GM12878 (cell line): Measurements from ENCODE around the gene PARP8.

Experiments
- CHD2 ChIP-seq: IDR thresholded peaks from 2 replicates; pipeline ENCODE4 v1.6.1; 2011; ENCODE audit warnings: low read depth, low read length, improper control_type of control experiment, borderline replicate concordance
- EP300 ChIP-seq, 2 experiments: fragments of 150-350 bp in 1 of 2; IDR thresholded peaks; 2 replicates each; pipeline ENCODE4 v1.6.1; 2011 to 2012; ENCODE audit warnings: low read depth in 2 of 2, low read length in 2 of 2, borderline replicate concordance in 1 of 2, improper control_type of control experiment in 1 of 2, inconsistent platforms in 1 of 2; ENCODE audit not compliant: control insufficient read depth in 1 of 2
- FOXK2 ChIP-seq: fragments of 450-650 bp; IDR thresholded peaks from 2 replicates; pipeline ENCODE4 v1.6.1; 2017; ENCODE audit warnings: mild to moderate bottlenecking, moderate library complexity
- JUNB ChIP-seq: IDR thresholded peaks from 2 replicates; pipeline ENCODE4 v1.6.1; 2016; ENCODE audit warnings: antibody characterized with exemption, mild to moderate bottlenecking
- JUND ChIP-seq: IDR thresholded peaks from 2 replicates; pipeline ENCODE4 v1.6.1; 2012; ENCODE audit warnings: low read depth, mild to moderate bottlenecking, low read length, improper control_type of control experiment, moderate library complexity
- NFIC ChIP-seq: IDR thresholded peaks from 2 replicates; pipeline ENCODE4 v1.6.1; 2012; ENCODE audit warnings: low read depth, mild to moderate bottlenecking, inconsistent platforms, low read length, moderate library complexity
- RAD21 ChIP-seq: IDR thresholded peaks from 2 replicates; pipeline ENCODE4 v1.6.1; 2011; ENCODE audit warnings: mild to moderate bottlenecking, low read depth, low read length, moderate library complexity; ENCODE audit not compliant: insufficient read depth
- YY1 ChIP-seq: IDR thresholded peaks from 2 replicates; pipeline ENCODE4 v1.6.1; 2011; ENCODE audit warnings: low read depth, mild to moderate bottlenecking, low read length
- ZNF274 ChIP-seq: IDR thresholded peaks from one replicate; pipeline ENCODE4 v1.8.0; 2011; ENCODE audit not compliant: insufficient read length, insufficient read depth
- ZNF384 ChIP-seq: IDR thresholded peaks from 2 replicates; pipeline ENCODE4 v1.6.1; 2012; ENCODE audit warnings: low read depth, mild to moderate bottlenecking, low read length, improper control_type of control experiment, borderline replicate concordance
- TF ChIP-seq, protein P1 (sequence below), 3 experiments: IDR thresholded peaks in 2 of 3; conservative IDR thresholded peaks in 1 of 3; 2 replicates each; pipeline ENCODE4 v1.5.1; 2011; ENCODE audit warnings: low read depth in 3 of 3, low read length in 3 of 3, mild to moderate bottlenecking in 3 of 3, control low read depth in 2 of 3, moderate library complexity in 2 of 3, inconsistent platforms in 1 of 3, mixed read lengths in 1 of 3; ENCODE audit not compliant: control insufficient read depth in 2 of 3, insufficient read depth in 1 of 3; ENCODE audit errors: extremely low read depth in 1 of 3
- TF ChIP-seq, protein P2 (sequence below): IDR thresholded peaks from 2 replicates; pipeline ENCODE4 v1.6.1; 2012; ENCODE audit warnings: low read length, inconsistent platforms

DNA sequence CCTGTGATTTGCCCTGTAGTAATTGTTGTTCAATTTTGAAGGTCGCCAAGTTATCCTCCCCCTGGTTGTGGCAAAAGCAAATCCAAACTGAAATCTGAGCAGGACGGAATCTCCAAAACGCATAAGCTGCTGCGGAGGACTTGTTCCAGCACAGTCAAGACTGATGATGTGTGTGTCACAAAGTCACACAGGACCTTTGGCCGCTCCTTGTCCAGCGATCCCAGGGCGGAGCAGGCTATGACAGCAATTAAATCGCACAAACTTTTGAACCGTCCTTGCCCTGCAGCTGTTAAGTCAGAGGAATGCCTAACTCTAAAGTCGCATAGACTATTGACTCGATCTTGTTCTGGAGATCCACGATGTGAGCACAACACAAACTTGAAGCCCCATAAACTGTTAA lies 128.4 kb downstream of the PARP8 start:
- no peak for TF ChIP-seq RAD21
- TF ChIP-seq JUNB = no peak
- TF ChIP-seq FOXK2 = no peak
- TF ChIP-seq, protein P1, sequence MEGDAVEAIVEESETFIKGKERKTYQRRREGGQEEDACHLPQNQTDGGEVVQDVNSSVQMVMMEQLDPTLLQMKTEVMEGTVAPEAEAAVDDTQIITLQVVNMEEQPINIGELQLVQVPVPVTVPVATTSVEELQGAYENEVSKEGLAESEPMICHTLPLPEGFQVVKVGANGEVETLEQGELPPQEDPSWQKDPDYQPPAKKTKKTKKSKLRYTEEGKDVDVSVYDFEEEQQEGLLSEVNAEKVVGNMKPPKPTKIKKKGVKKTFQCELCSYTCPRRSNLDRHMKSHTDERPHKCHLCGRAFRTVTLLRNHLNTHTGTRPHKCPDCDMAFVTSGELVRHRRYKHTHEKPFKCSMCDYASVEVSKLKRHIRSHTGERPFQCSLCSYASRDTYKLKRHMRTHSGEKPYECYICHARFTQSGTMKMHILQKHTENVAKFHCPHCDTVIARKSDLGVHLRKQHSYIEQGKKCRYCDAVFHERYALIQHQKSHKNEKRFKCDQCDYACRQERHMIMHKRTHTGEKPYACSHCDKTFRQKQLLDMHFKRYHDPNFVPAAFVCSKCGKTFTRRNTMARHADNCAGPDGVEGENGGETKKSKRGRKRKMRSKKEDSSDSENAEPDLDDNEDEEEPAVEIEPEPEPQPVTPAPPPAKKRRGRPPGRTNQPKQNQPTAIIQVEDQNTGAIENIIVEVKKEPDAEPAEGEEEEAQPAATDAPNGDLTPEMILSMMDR (IDR thresholded peaks at IDR 0.05 in 2 of 3, conservative IDR thresholded peaks at IDR 0.05 in 1 of 3; ENCODE audit: control insufficient read depth in 2 of 3, extremely low read depth in 1 of 3, insufficient read depth in 1 of 3, low read depth in 3 of 3, low read length in 3 of 3) = no peak
- TF ChIP-seq, protein P2, sequence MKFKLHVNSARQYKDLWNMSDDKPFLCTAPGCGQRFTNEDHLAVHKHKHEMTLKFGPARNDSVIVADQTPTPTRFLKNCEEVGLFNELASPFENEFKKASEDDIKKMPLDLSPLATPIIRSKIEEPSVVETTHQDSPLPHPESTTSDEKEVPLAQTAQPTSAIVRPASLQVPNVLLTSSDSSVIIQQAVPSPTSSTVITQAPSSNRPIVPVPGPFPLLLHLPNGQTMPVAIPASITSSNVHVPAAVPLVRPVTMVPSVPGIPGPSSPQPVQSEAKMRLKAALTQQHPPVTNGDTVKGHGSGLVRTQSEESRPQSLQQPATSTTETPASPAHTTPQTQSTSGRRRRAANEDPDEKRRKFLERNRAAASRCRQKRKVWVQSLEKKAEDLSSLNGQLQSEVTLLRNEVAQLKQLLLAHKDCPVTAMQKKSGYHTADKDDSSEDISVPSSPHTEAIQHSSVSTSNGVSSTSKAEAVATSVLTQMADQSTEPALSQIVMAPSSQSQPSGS = no peak
- TF ChIP-seq EP300 (IDR thresholded peaks at IDR 0.05; ENCODE audit: borderline replicate concordance in 1 of 2, control insufficient read depth in 1 of 2, low read depth in 2 of 2, low read length in 2 of 2) = no peak
- no peak for TF ChIP-seq CHD2
- no peak for TF ChIP-seq ZNF384
- TF ChIP-seq ZNF274 = no peak
- TF ChIP-seq JUND = no peak
- no peak for TF ChIP-seq YY1
- TF ChIP-seq NFIC = no peak
